Choroid plexus epithelial cell (primary cell): ENCODE results near the gene UBP1.
"Not testable (repeated sequence)": the region's sequence is repeated elsewhere in the genome, so short reads cannot be mapped to it uniquely, and the experiment has no call there.

Experiments used
- DNase-seq: peaks from one replicate; pipeline ENCODE4 v3.0.0-alpha.2; 2010; ENCODE audit warnings: low read depth
- H3K4me3 ChIP-seq: 2 replicates; pipeline ENCODE4 v1.5.1; 2011; ENCODE audit warnings: low read depth, mild to moderate bottlenecking, control low read depth, low read length, moderate library complexity
- CTCF ChIP-seq: conservative IDR thresholded peaks from 2 replicates; pipeline ENCODE4 v1.5.1; 2011; ENCODE audit warnings: low read depth, mild to moderate bottlenecking, control low read depth, inconsistent platforms, low read length, moderate library complexity

UBP1 gene

GRCh38 chr3:33461097-33461496, 20.9 kb upstream of the UBP1 start:
- no peak for TF ChIP-seq CTCF
- DNase-seq: no peak
- H3K4me3 ChIP-seq: no peak overlapping the region

GRCh38 chr3:33459577-33459976, 19.4 kb upstream of the UBP1 start:
- H3K4me3 ChIP-seq, DNase-seq: not testable (repeated sequence)

- H3K4me3 ChIP-seq: no peak overlapping the region
- TF ChIP-seq CTCF: no peak
- DNase-seq: no peak
These were observed 18.2 kb upstream of the UBP1 start for GRCh38 chr3:33458446-33458845.

- DNase-seq: no peak
- no peak for TF ChIP-seq CTCF
- no peak overlapping the region for H3K4me3 ChIP-seq
These were observed 16.6 kb upstream of the UBP1 start for GRCh38 chr3:33456756-33457155.

GRCh38 chr3:33453331-33453761, 13.1 kb upstream of the UBP1 start:
- DNase-seq: no peak
- TF ChIP-seq CTCF: no peak
- H3K4me3 ChIP-seq: no peak overlapping the region

GRCh38 chr3:33451994-33452393, 11.8 kb upstream of the UBP1 start:
- not testable (repeated sequence) for DNase-seq, H3K4me3 ChIP-seq

GRCh38 chr3:33447958-33448357, 7.8 kb upstream of the UBP1 start:
- TF ChIP-seq CTCF: no peak
- H3K4me3 ChIP-seq: no peak overlapping the region
- no peak for DNase-seq

- H3K4me3 ChIP-seq, DNase-seq: not testable (repeated sequence)
These were observed 7.0 kb upstream of the UBP1 start for GRCh38 chr3:33447256-33447625.

GRCh38 chr3:33442190-33442589, 2.0 kb upstream of the UBP1 start:
- no peak overlapping the region for H3K4me3 ChIP-seq
- no peak for DNase-seq
- no peak for TF ChIP-seq CTCF
